AG09309 (cell line): ENCODE data around the gene HLA-DPA1.
"Not testable (repeated sequence)": the region's sequence is repeated elsewhere in the genome, so short reads cannot be mapped to it uniquely, and the experiment has no call there.

Experiments used
- DNase-seq: peaks from one replicate; pipeline ENCODE4 v3.0.0-alpha.2; 2010; ENCODE audit warnings: low read depth
- H3K4me3 ChIP-seq: 2 replicates; pipeline ENCODE4 v1.5.1; 2011; ENCODE audit warnings: mild to moderate bottlenecking, low read depth, low read length, moderate library complexity; ENCODE audit not compliant: control insufficient read depth
- CTCF ChIP-seq: IDR thresholded peaks from 2 replicates; pipeline ENCODE4 v1.5.1; 2011; ENCODE audit warnings: mild to moderate bottlenecking, low read depth, low read length, inconsistent platforms; ENCODE audit not compliant: insufficient read depth, control insufficient read depth; ENCODE audit errors: missing control alignments

HLA-DPA1 gene

GRCh38 chr6:33105916-33106871 is 32.7 kb upstream of the HLA-DPA1 start:
- H3K4me3 ChIP-seq = no peak overlapping the region
- no peak for TF ChIP-seq CTCF
- DNase-seq = no peak

DNA sequence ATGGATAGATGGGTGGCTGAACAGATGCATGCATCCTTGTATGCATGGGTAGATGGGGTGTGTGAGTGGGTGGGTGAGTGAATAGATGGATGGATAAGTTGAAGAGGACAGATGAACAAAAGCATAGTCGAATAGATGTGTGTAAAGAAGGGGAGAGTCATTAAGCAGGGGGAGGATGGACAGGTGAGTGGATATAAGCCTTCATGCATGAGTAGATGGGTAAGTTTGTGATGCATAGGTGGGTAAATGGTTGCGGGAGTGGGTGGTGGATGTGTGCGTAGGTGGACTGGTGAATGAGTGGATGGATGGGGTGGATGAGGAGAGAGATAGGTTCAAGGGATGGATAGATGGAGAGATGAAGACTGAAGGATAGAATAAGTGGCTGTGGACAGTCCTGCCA is 31.9 kb upstream of the HLA-DPA1 start:
- no peak overlapping the region for H3K4me3 ChIP-seq
- TF ChIP-seq CTCF = no peak

DNA sequence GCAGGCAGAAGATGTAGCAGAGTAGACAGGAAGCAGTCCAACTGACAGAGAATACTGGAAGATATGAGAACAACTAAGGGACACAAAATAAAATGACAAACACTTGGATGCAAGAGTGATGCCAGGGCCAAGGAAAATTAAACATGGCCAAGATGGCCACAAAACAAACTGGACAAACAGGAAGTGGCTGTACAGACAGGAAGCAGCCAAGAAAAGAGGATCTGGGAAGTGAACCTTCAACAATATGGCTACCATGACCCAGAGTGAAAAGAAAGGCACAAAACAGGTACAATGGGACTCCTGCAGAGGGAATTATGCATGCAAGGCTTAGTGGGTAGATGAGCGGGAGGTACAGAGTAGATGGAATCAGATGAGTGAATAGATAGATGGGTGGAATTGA is 31.4 kb upstream of the HLA-DPA1 start:
- no peak for DNase-seq
- no peak for TF ChIP-seq CTCF
- no peak overlapping the region for H3K4me3 ChIP-seq

More for the DNA sequence above, 31.9 kb upstream of the HLA-DPA1 start:
- DNase-seq = no peak

DNA sequence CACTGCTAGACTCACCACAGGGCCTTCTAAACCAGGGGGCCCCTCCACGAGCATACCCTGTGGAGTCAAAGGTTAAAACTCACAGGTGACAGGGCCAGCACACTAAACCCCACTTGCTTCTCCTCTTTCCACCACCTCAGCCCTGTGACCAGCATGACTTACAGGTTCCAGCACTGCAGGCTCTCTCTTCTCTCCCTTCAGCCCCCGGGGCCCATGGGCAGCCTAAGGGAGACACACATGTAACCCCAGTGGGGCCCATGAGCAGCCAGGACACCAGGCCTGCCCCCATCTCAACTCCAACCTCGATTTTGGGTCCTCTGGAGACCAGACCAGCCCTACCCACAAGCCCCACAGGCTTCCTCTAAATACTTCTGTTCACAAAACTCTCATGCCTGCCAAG is 30.3 kb upstream of the HLA-DPA1 start:
- TF ChIP-seq CTCF = no peak

GRCh38 chr6:33101121-33101737 is 27.8 kb upstream of the HLA-DPA1 start:
- not testable (repeated sequence) for H3K4me3 ChIP-seq, DNase-seq

More for the DNA sequence above, 30.3 kb upstream of the HLA-DPA1 start:
- H3K4me3 ChIP-seq = no peak overlapping the region
- DNase-seq = no peak

DNA sequence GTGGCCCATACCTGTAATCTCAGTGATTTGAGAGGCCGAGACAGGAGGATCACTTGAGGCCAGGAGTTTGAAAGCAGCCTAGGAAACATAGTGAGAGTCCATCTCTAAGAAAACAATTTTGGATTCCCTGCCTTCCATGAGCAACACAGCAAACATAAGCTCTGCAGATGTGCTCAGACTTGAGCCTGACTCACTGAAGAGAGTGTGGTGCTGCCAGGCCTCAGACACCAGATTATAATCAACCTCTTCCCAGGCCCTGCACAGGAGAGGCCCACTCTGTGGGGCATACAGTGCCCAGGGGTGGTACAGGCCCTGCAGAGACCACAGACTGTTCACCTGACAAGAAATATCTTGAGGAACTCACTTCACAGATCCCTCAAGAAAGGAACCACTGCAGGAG is 22.2 kb upstream of the HLA-DPA1 start:
- no peak for TF ChIP-seq CTCF
- DNase-seq = no peak
- no peak overlapping the region for H3K4me3 ChIP-seq

DNA sequence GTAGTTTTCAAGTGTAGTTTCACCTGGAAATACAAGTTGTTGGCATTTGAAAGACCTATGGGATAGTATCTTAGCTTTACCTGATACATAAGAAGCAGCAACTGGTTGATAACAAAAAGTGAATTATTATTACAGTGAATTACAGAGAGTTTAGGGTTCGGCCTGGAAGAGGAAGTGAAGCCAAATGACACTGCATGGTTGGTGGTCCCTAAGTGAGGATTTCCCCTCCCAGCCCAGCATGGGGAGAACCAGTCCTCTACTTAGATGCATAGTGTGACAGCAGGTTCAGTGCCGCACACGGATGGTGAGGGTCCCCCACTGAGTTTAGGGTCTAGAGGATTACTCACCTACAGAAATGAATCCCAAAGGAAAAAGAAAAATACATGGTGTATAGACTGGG is 20.4 kb upstream of the HLA-DPA1 start:
- no peak for TF ChIP-seq CTCF
- DNase-seq = no peak
- no peak overlapping the region for H3K4me3 ChIP-seq
